Measurements from ENCODE around the gene KIF3B.
"Not testable (repeated sequence)": the region's sequence is repeated elsewhere in the genome, so short reads cannot be mapped to it uniquely, and the experiment has no call there.

KIF3B gene

DNA sequence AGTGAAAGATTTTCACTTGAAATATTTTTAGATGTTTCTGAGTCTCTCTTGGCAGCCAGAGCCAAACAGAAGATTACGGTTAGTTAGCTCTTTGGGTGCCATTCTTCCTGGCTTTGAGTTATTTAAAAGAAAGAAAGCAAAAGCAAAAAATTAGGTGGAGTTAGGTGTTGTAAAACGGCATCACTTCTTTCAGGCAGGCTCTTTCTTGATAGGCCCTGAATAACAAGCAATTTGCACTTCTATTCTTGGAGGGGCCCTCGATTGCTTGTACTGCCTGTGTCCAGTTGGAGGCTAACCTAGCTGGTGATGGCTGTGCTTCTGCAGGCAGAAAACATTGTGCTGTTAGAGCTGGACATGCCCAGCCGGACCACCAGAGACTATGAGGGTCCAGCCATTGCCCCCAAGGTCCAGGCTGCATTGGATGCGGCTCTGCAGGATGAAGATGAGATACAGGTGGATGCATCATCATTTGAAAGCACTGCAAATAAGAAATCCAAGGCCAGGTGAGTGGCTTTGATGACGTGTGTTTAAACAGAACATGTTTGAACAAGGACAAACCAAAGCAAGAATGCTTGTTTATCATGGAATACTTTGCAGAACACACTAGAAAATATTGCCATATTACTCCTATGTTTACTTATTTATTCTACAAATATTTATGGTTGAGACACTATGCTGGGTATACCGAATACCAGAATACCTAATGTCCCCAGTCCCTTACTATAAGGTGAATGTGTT is 52.5 kb downstream of the KIF3B start:
- DNase-seq (ENCODE audit: low read depth in 3 of 3, low spot score in 1 of 3): no peak

DNA sequence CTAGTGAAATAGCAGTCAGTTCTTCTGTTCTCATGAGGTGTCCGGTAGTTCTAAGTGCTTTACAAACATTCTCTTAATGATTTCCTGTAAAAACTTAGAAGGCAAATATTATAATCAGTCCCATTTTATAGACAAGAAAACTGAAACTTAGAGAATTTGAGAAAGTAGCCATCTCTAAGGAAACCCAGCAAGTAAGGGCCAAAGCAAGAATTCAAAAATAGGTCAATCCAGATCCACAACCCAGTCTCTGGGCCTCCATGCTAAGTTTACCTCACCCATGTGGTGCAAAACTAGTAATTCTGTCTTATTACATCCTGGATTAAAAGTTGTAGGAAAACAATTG is 53.1 kb downstream of the KIF3B start:
- DNase-seq (ENCODE audit: low read depth in 3 of 3, low spot score in 1 of 3): no peak

DNA sequence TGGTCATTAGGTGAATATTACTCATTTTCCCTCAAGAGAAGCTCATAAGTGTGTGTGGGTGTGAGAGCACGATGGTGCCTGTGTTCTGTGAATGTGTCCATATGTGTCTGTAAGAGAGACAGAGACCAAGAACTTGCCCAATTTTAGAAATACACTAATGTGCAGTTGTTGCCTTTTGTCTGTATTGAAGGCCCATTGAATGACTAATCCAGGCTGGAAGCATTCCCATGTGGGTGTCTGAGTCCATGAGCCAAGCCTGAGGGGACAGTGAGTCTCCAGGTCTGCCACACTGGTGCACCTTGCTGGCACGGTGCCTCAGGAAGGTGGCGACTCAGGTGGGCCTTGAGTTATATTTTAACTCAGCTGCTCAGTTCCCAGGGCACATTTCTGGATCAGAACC is 55.2 kb downstream of the KIF3B start:
- no peak for DNase-seq (ENCODE audit: low read depth in 3 of 3, low spot score in 1 of 3)

DNA sequence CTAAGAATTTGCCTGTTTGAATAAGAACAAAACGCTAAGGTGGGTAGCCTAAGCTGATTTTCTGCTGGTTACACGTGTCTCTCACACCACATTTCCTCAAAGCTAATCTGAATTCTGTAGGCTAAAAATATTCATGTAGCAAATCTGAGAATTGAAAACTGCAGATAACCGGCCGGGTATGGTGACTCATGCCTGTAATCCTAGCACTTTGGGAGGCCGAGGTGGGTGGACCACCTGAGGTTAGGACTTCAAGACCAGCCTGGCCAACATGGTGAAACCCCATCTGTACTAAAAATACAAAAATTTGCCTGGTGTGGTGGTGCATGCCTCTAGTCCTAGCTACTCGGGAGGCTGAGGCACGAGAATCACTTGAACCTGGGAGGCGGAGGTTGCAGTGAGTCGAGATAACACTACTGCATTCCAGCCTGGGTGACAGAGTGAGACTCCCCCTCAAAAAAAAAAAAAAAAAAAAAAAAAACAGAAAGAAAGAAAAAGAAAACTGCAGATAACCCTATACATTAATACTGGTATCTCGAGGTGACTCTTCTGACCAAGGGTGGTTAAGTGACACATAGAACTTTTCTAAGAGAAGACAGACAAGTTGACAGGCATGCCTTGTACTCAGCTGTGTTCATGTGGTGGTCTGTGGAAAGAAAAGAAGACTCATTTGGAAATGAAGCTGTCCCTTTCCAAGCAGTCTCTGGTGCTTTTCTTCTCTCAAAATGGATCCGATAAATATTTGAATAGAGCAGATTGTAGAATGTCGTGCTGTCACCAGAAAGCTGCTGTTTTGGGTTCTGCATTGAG is 55.9 kb downstream of the KIF3B start:
- DNase-seq (ENCODE audit: low read depth in 3 of 3, low spot score in 1 of 3): no peak

- peak in 1 of 3 donors; percentile 15 for DNase-seq (ENCODE audit: low read depth in 3 of 3, low spot score in 1 of 3)
Measured at GRCh38 chr20:32333988-32334885, 56.8 kb downstream of the KIF3B start.

- no peak for DNase-seq (ENCODE audit: low read depth in 3 of 3, low spot score in 1 of 3)
Measured at GRCh38 chr20:32336918-32337347, 59.5 kb downstream of the KIF3B start.

GRCh38 chr20:32337937-32338661 is 60.6 kb downstream of the KIF3B start:
- DNase-seq (ENCODE audit: low read depth in 3 of 3, low spot score in 1 of 3): no peak

DNA sequence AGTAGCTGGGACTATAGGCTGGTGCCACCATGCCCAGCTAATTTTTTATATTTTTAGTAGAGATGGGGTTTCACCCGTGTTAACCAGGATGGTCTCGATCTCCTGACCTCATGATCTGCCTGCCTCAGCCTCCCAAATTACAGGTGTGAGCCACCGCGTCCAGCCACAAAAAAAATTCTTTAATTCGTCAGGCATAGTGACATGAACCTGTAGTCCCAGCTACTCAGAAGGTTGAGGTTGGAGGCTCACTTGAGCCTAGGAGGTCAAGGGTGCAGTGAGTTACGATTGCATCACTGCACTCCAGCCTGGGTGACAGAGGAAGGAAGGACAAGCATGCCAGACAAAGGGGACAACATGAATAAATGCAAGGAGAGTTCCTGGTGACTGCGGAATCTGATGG is 61.2 kb downstream of the KIF3B start:
- DNase-seq (ENCODE audit: low read depth in 3 of 3, low spot score in 1 of 3): no peak

DNA sequence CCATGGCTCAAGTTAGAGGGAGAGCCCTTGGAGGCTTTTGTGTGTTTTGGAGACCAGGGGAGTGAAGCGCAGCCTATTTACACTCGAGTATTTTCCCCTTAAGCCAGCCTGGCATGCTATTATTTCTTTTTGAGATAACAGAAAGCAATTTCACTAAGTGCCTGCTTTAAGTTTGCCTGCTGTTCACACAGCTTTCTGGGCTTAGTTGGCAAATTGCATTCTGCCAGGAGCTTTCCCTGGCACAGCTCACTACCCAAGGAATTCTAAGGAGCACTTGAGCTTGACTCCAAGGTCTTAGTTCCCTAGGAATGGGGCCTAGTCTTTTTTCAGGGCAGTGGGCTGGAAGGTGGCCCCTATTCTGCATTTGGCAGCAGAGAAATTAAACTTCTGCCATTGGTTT is 61.7 kb downstream of the KIF3B start:
- DNase-seq (ENCODE audit: low read depth in 3 of 3, low spot score in 1 of 3): no peak

GRCh38 chr20:32341053-32341452 is 63.6 kb downstream of the KIF3B start:
- DNase-seq (ENCODE audit: low read depth in 3 of 3, low spot score in 1 of 3): not testable (repeated sequence)

DNA sequence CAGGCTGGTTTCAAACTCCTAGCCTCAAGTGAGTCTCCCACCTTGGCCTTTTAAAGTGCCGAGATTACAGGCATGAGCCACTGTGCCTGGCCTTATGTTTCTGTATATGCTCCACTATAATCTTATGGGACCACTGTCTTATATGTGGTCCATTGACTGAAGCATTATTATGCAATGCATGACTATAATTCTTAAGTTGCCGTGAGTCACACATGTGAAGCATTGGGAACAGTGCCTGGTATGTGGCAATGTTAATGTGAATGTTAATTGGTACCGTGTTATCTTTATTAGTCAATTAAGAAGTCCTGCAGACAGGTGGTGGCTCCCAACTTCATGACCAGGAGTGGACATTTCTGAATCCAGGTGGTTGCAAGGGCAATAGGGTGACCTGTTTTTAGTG is 66.0 kb downstream of the KIF3B start:
- no peak for DNase-seq (ENCODE audit: low read depth in 3 of 3, low spot score in 1 of 3)

GRCh38 chr20:32344835-32345506 is 67.5 kb downstream of the KIF3B start:
- no peak for DNase-seq (ENCODE audit: low read depth in 3 of 3, low spot score in 1 of 3)

- DNase-seq (ENCODE audit: low read depth in 3 of 3, low spot score in 1 of 3): no peak
Measured at GRCh38 chr20:32348207-32348606, 70.8 kb downstream of the KIF3B start.

DNA sequence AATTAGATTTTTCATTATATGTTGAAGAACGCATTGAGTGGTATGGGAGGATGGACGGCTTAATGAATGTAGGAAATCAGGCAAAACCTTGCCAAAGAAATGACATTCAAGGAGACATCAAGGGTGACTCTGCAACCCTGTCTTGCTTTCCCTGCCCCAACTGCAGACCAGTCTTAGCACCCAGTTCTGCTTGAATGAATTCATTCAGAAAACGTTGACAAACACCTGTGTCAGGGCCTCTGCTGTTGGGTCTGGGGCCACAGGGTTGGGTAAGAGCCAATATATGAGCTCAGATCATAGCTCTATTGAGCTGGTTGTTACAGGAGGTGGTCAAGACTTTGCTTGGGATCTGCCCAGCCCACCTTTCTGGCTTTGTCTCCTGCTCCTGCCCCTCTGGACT is 73.0 kb downstream of the KIF3B start:
- no peak for DNase-seq (ENCODE audit: low read depth in 3 of 3, low spot score in 1 of 3)

- DNase-seq (ENCODE audit: low read depth in 3 of 3, low spot score in 1 of 3): no peak
Measured at GRCh38 chr20:32352121-32352720, 74.8 kb downstream of the KIF3B start.

DNA sequence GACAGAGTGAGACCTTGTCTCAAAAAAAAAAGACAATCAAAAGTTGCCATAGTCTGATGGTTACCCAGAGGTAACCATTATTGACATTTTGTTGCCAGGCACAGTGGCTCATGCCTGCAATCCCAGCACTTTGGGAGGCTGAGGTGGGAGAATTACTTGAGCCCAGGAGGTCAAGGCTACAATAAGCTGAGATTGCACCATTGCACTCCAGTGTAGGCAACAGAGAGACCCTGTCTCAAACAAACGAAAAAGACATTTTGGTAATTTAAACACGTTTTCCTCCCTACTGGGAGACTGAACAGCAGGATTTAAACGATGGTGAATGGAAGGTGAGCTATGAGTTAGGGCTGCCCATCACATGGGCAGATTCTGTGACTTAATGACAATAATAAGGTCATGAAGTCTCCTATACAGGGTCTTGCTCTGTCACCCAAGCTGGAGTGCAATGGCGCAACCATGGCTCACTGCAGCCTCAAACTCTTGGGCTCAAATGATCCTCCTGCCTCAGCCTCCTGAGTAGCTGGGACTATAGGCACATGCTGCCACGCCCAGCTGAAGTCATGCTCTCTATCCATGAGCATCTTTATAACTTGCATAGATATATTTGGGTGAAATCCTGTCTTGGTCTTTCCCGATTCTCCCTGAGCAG is 76.5 kb downstream of the KIF3B start:
- DNase-seq (ENCODE audit: low read depth in 3 of 3, low spot score in 1 of 3): no peak

DNA sequence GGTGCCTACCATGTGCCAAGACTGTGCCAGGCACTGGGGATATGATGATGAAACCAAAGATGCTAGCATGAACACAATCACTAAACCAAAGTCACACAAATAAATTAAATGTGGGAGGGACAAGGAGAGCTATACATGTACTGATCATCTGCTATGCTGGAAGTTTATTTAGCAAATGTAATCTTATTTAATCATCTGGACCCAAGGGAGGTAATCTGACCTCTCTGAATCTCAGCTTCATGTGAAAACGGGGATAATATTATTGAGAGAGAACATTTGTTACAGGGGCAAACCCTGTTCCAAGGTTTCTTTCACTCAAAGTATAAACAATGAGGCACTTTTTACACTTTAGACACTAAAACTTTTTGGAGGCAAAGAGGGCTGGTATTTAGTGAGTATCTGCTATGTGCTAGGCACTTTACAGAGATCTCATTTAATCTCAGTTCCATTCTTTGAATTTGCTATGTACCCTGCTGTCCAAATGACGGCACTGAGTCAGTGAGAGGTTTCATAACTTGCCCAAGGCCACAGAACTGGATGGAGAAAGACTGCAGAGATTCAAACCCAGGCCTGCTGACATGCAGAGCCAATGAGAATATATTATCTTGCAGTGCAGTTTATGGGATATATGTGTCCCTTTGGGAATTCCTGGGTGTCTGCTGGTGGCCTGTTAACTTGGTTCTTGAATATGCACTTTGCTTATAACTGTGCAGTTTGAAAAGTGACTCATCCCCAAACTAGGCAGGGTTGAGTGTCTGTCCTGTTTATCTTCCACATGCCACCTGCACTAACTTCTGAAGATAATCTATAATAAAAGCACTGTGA is 77.4 kb downstream of the KIF3B start:
- no peak for DNase-seq (ENCODE audit: low read depth in 3 of 3, low spot score in 1 of 3)

DNA sequence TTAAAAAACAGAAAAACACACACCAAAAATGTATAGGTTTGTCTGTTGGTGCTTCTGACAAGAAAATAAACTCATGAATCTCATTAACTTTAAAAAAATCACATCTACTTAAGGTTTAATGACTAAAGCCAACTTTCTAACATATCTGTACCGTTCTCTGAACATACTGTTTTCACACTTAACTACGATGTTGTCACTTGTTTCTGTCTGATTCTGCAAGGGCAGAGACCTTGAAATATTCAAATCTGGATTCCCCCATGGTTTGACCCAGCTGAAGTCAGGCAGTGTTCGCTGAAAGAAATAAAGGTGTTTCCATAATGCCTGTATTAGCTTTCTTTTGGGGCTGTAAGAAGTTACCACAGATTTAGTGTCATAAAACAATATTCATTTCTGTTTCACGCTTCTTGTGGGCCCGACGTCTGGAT is 78.0 kb downstream of the KIF3B start:
- DNase-seq (ENCODE audit: low read depth in 3 of 3, low spot score in 1 of 3): no peak

All from stimulated activated CD4-positive, alpha-beta T cell treated with anti-CD3 and anti-CD28 coated beads, TNF-alpha, amount 100 ng/mL, for 1 hour (primary cell).